Endothelial cell of umbilical vein (primary cell): Measurements from ENCODE around the gene CCL27. TPM values are rescaled to one million over a fixed set of nuclear protein-coding genes. Genes with fewer than 3 reads are reported as not detected.

Experiments used
- BruUV-seq: library from RNA; stranded (reverse); fragments of 400-500 nt; replicated peaks from 2 replicates; lab custom pipeline; 2021; lab: Mats Ljungman, UMichigan
- CTCF ChIA-PET: fragments of 300-600, 350-600 bp; sonication (Branson Sonifier 250); formaldehyde crosslinking; loops from one replicate; lab custom pipeline; 2021; ENCODE audit warnings: antibody characterized with exemption, inconsistent platforms; lab: Charles Lee
- POLR2A ChIA-PET: fragments of 300-600, 350-600 bp; sonication (Branson Sonifier 250); formaldehyde crosslinking; loops from one replicate; lab custom pipeline; 2021; ENCODE audit warnings: antibody characterized with exemption, inconsistent platforms; lab: Charles Lee
- DNase-seq: peaks from one replicate; pipeline ENCODE4 v3.0.0-alpha.2; 2011; ENCODE audit warnings: low read depth, low spot score
- FAIRE-seq: peaks from 2 replicates; lab custom pipeline; 2011; peaks lifted over from hg19 to GRCh38; lab: Jason Lieb, UNC
- H2AFZ ChIP-seq: 2 replicates; pipeline ENCODE4 v1.6.0; 2012; ENCODE audit warnings: low read depth, low read length, control low read depth, inconsistent platforms
- H3K27ac ChIP-seq: 2 replicates; pipeline ENCODE4 v1.5.1; 2011; ENCODE audit warnings: low read depth, mild to moderate bottlenecking, control low read depth, low read length, moderate library complexity; ENCODE audit not compliant: insufficient read depth
- H3K27me3 ChIP-seq, 2 experiments: 2 replicates each; pipeline versions ENCODE4 v1.6.0 to v1.6.1; 2011; ENCODE audit warnings: low read length in 2 of 2, mixed read lengths in 1 of 2; ENCODE audit not compliant: control insufficient read depth in 2 of 2, insufficient read depth in 2 of 2
- H3K36me3 ChIP-seq, 2 experiments: 2 replicates in 1 of 2; 3 replicates in 1 of 2; pipeline ENCODE4 v1.5.1; 2011; ENCODE audit warnings: low read length in 2 of 2, mild to moderate bottlenecking in 1 of 2, moderate library complexity in 1 of 2; ENCODE audit not compliant: control insufficient read depth in 2 of 2, insufficient read depth in 2 of 2; ENCODE audit errors: extremely low read depth in 1 of 2
- H3K4me1 ChIP-seq: 3 replicates; pipeline ENCODE4 v1.5.1; 2011; ENCODE audit warnings: mild to moderate bottlenecking, low read length; ENCODE audit not compliant: control insufficient read depth, insufficient read depth; ENCODE audit errors: extremely low read depth
- H3K4me2 ChIP-seq: 2 replicates; pipeline ENCODE4 v1.6.1; 2011; ENCODE audit warnings: low read length, control low read depth, mixed read lengths; ENCODE audit not compliant: insufficient read depth
- H3K4me3 ChIP-seq, 3 experiments: fragments of 200-600 bp in 1 of 3; sonication (generic), shearing (Covaris generic) in 1 of 3; replicated peaks in 1 of 3; 2 replicates each; pipeline ENCODE4 v1.5.1; 2011 to 2016; ENCODE audit warnings: control low read depth in 3 of 3, low read length in 3 of 3, mild to moderate bottlenecking in 2 of 3, inconsistent platforms in 1 of 3, low read depth in 1 of 3, moderate library complexity in 1 of 3; ENCODE audit not compliant: insufficient read depth in 1 of 3
- H3K79me2 ChIP-seq: 2 replicates; pipeline ENCODE4 v1.6.0; 2012; ENCODE audit warnings: low read length, inconsistent platforms; ENCODE audit not compliant: control insufficient read depth, insufficient read depth
- H3K9ac ChIP-seq: replicated peaks from 2 replicates; pipeline ENCODE3; 2011; ENCODE audit warnings: low read length, control low read depth; ENCODE audit not compliant: insufficient read depth; ENCODE audit errors: extremely low read depth
- H3K9me1 ChIP-seq: replicated peaks from 3 replicates; pipeline ENCODE4 v1.6.0; 2011; ENCODE audit warnings: mild to moderate bottlenecking, low read length; ENCODE audit not compliant: control insufficient read depth, insufficient read depth; ENCODE audit errors: extremely low read depth
- H3K9me3 ChIP-seq: replicated peaks from 2 replicates; pipeline ENCODE4 v1.5.1; 2012; ENCODE audit warnings: low read length, inconsistent platforms; ENCODE audit not compliant: control insufficient read depth, insufficient read depth
- H4K20me1 ChIP-seq: replicated peaks from 2 replicates; pipeline ENCODE3; 2011; ENCODE audit warnings: mild to moderate bottlenecking, low read length; ENCODE audit not compliant: control insufficient read depth, insufficient read depth; ENCODE audit errors: extremely low read depth
- CTCF ChIP-seq, 2 donors: IDR thresholded peaks; 1 replicate in 1 of 2; 2 replicates in 1 of 2; pipeline ENCODE4 v1.5.1; 2011; ENCODE audit warnings: low read length in 2 of 2, mild to moderate bottlenecking in 2 of 2, moderate library complexity in 2 of 2, control low read depth in 1 of 2, inconsistent platforms in 1 of 2, low read depth in 1 of 2; ENCODE audit not compliant: insufficient read depth in 1 of 2; ENCODE audit errors: extremely low read depth in 1 of 2
- FOS ChIP-seq: IDR thresholded peaks from 2 replicates; pipeline ENCODE4 v1.6.1; 2011; ENCODE audit warnings: mild to moderate bottlenecking, low read length, moderate library complexity, borderline replicate concordance; ENCODE audit not compliant: insufficient read depth
- MYC ChIP-seq: IDR thresholded peaks from one replicate; pipeline ENCODE4 v1.6.1; 2011; ENCODE audit warnings: mild to moderate bottlenecking, low read depth, low read length
- POLR2AphosphoS5 ChIP-seq: IDR thresholded peaks from 2 replicates; pipeline ENCODE4 v1.6.1; 2012; ENCODE audit warnings: low read depth, mild to moderate bottlenecking, control low read depth, low read length, moderate library complexity; ENCODE audit not compliant: insufficient read depth
- dilution Hi-C: fragments of 300-500 bp; cut with MboI; formaldehyde crosslinking; loops from one replicate; pipeline ENCODE4 v1.15.0; 2019; ENCODE audit warnings: low sequenced_read_pairs; ENCODE audit not compliant: extremely low pct_ligation_motif_present
- intact Hi-C: fragments of 100-400 bp; cut with micrococcal nuclease; formaldehyde crosslinking; loops from one replicate; pipeline ENCODE4 v1.10.0; 2022
- polyA plus RNA-seq, 4 experiments: library from polyadenylated mRNA; depleted of rRNA in 3 of 4; stranded (reverse) in 3 of 4; unstranded in 1 of 4; fragments of >200 nt; gene quantifications; 2 replicates each; pipeline versions ENCODE4 v1.2.1 to v1.2.3, GENCODE V29; 2011 to 2012; ENCODE audit warnings: missing spikeins in 1 of 4
- small RNA-seq: library from RNA; depleted of rRNA; stranded (forward); fragments of <200 nt; gene quantifications from one replicate; pipeline ENCODE3, GENCODE V24; 2012; ENCODE audit warnings: low replicate concordance, low read depth; ENCODE audit not compliant: insufficient read depth, insufficient read length
- total RNA-seq: library from RNA; stranded (reverse); gene quantifications from 2 replicates; pipeline ENCODE4 v1.2.3, GENCODE V29; 2021

Gene CCL27
- total and polyA plus RNA-seq, 2 donors (not counting 3 experiments of a cell fraction or from before 2014, with no cell fraction given), result not detected

GRCh38 chr9:34612788-34613390, 49.6 kb downstream of the CCL27 start:
- H3K27me3 ChIP-seq, result no peaks in the 10 kb centered on the region
- H2AFZ ChIP-seq, result peak overlapping the region; percentile 94
- no peaks in the 10 kb centered on the region for H4K20me1 ChIP-seq
- no peaks in the 10 kb centered on the region for H3K9me1 ChIP-seq
- H3K36me3 ChIP-seq, result peaks cover 0 to 12% of the 10 kb centered on the region in 2 experiments
- H3K9me3 ChIP-seq, result no peaks in the 10 kb centered on the region
- peak overlapping the region; percentile 71 for H3K4me2 ChIP-seq
- dilution Hi-C loops (no loop called here), intact Hi-C loops (loop anchor here (1.0 to 5.0 kb wide), 3 partner anchors 21 to 156 kb away; partner anchors contain the start of genes DNAI1 and FAM219A)
- CTCF ChIA-PET, result interaction anchor here (0.6 to 7.1 kb wide), 13 partner anchors 7 to 90 kb away, joined by 3 to 130 read pairs (median 4); partner anchors contain the start of genes DCTN3 and SIGMAR1
- DNase-seq, result peak; percentile 72
- peak overlapping the region; percentile 21 to 79 (median 41) for H3K4me3 ChIP-seq
- no peak overlapping the region for H3K27ac ChIP-seq
- FAIRE-seq, result peak; percentile 92
- BruUV-seq, result no TSS peak
- H3K79me2 ChIP-seq, result peaks cover 2% of the 10 kb centered on the region
- no peak for TF ChIP-seq FOS
- TF ChIP-seq POLR2AphosphoS5, result peak; percentile 25
- TF ChIP-seq MYC, result no peak
- peak; percentile 83 to 94 for TF ChIP-seq CTCF (IDR thresholded peaks at IDR 0.05; ENCODE audit: extremely low read depth in 1 of 2, insufficient read depth in 1 of 2, low read depth in 1 of 2, low read length in 2 of 2)
- peak overlapping the region; percentile 93 for H3K9ac ChIP-seq
- H3K4me1 ChIP-seq, result peaks cover 13% of the 10 kb centered on the region
- POLR2A ChIA-PET, result interaction anchor here (1.5 kb wide), 1 partner anchor 22 kb away, joined by 3 read pairs; no protein-coding TSS in a partner anchor

Small RNA genes lying within 50 kb of the gene (small RNA-seq; reads per million reads assigned to genes)
- not detected for gene CCL27

Other genes starting within 250 kb of the CCL27 start
- 35.7 and 39.5 TPM in 2 replicates for gene FAM219A, start 204.1 kb downstream of the CCL27 start, total RNA-seq
- gene FAM219A, start 204.1 kb downstream of the CCL27 start, polyA plus RNA-seq, result 18.1 and 20.0 TPM in 2 replicates
- not detected in 2 replicates for gene DNAI1, start 203.9 kb downstream of the CCL27 start, total RNA-seq
- not detected in 2 replicates for gene DNAI1, start 203.9 kb downstream of the CCL27 start, polyA plus RNA-seq
- gene ENHO, start 139.7 kb downstream of the CCL27 start, total RNA-seq, result not detected in 2 replicates
- gene ENHO, start 139.7 kb downstream of the CCL27 start, polyA plus RNA-seq, result 0.10 and 0.11 TPM in 2 replicates
- not detected in 2 replicates for gene CNTFR, start 72.9 kb downstream of the CCL27 start, total RNA-seq
- gene CNTFR, start 72.9 kb downstream of the CCL27 start, polyA plus RNA-seq, result not detected in 2 replicates
- gene RPP25L, start 50.6 kb downstream of the CCL27 start, total RNA-seq, result 15.1 and 15.7 TPM in 2 replicates
- gene RPP25L, start 50.6 kb downstream of the CCL27 start, polyA plus RNA-seq, result 41.0 and 46.9 TPM in 2 replicates
- 91.0 and 93.3 TPM in 2 replicates for gene DCTN3, start 42.2 kb downstream of the CCL27 start, total RNA-seq
- 170 TPM in 2 replicates for gene DCTN3, start 42.2 kb downstream of the CCL27 start, polyA plus RNA-seq
- not detected in 2 replicates for gene ARID3C, start 33.6 kb downstream of the CCL27 start, total RNA-seq
- gene ARID3C, start 33.6 kb downstream of the CCL27 start, polyA plus RNA-seq, result not detected in 2 replicates
- 74.1 and 81.2 TPM in 2 replicates for gene SIGMAR1, start 24.9 kb downstream of the CCL27 start, total RNA-seq
- 78.4 and 83.5 TPM in 2 replicates for gene SIGMAR1, start 24.9 kb downstream of the CCL27 start, polyA plus RNA-seq
- gene GALT, start 16.0 kb downstream of the CCL27 start, total RNA-seq, result 30.0 and 36.6 TPM in 2 replicates
- gene GALT, start 16.0 kb downstream of the CCL27 start, polyA plus RNA-seq, result 58.5 and 61.3 TPM in 2 replicates
- 13.6 and 15.3 TPM in 2 replicates for gene IL11RA, start 10.5 kb downstream of the CCL27 start, total RNA-seq
- 18.6 and 22.5 TPM in 2 replicates for gene IL11RA, start 10.5 kb downstream of the CCL27 start, polyA plus RNA-seq
- not detected in 2 replicates for gene CCL19, start 28.6 kb upstream of the CCL27 start, total RNA-seq
- not detected in 2 replicates for gene CCL19, start 28.6 kb upstream of the CCL27 start, polyA plus RNA-seq
- gene CCL21, start 47.5 kb upstream of the CCL27 start, total RNA-seq, result 0.85 TPM in 1 of 2 replicates, not detected in the other
- gene CCL21, start 47.5 kb upstream of the CCL27 start, polyA plus RNA-seq, result 0.17 TPM in 1 of 2 replicates, not detected in the other